SIG-M5 (cell line): ENCODE results near the gene CGNL1.

Experiments used
- DNase-seq: peaks from one replicate; lab custom pipeline; 2025; lab: John Stamatoyannopoulos, UW

The CGNL1 gene

GRCh38 chr15:57551715-57552677 is 175.7 kb downstream of the CGNL1 start:
- DNase-seq, result no peak

GRCh38 chr15:57552678-57553334 is 176.5 kb downstream of the CGNL1 start:
- DNase-seq, result no peak

- DNase-seq, result no peak
These were observed 177.2 kb downstream of the CGNL1 start for GRCh38 chr15:57553526-57553925.

GRCh38 chr15:57554063-57554811 is 177.9 kb downstream of the CGNL1 start:
- no peak for DNase-seq

- DNase-seq, result no peak
These were observed 178.5 kb downstream of the CGNL1 start for GRCh38 chr15:57554812-57555179.

GRCh38 chr15:57555270-57555669 is 179.0 kb downstream of the CGNL1 start:
- DNase-seq, result no peak

GRCh38 chr15:57556040-57556439 is 179.7 kb downstream of the CGNL1 start:
- no peak for DNase-seq

- DNase-seq, result no peak
These were observed 181.0 kb downstream of the CGNL1 start for GRCh38 chr15:57557267-57557666.

- no peak for DNase-seq
These were observed 181.5 kb downstream of the CGNL1 start for GRCh38 chr15:57557810-57558209.

- DNase-seq, result no peak
These were observed 183.6 kb downstream of the CGNL1 start for GRCh38 chr15:57559875-57560274.

- DNase-seq, result no peak
These were observed 184.9 kb downstream of the CGNL1 start for GRCh38 chr15:57561041-57561711.

GRCh38 chr15:57562196-57562769 is 186.0 kb downstream of the CGNL1 start:
- no peak for DNase-seq

GRCh38 chr15:57563416-57563815 is 187.1 kb downstream of the CGNL1 start:
- DNase-seq, result no peak

GRCh38 chr15:57565311-57565710 is 189.0 kb downstream of the CGNL1 start:
- DNase-seq, result no peak

- DNase-seq, result no peak
These were observed 190.5 kb downstream of the CGNL1 start for GRCh38 chr15:57566834-57567233.

GRCh38 chr15:57567891-57568290 is 191.6 kb downstream of the CGNL1 start:
- DNase-seq, result no peak

- DNase-seq, result no peak
These were observed 192.0 kb downstream of the CGNL1 start for GRCh38 chr15:57568299-57568698.

GRCh38 chr15:57570340-57570739 is 194.0 kb downstream of the CGNL1 start:
- DNase-seq, result no peak

- no peak for DNase-seq
These were observed 194.7 kb downstream of the CGNL1 start for GRCh38 chr15:57570994-57571393.

GRCh38 chr15:57571725-57572124 is 195.4 kb downstream of the CGNL1 start:
- DNase-seq, result no peak

GRCh38 chr15:57572468-57572867 is 196.2 kb downstream of the CGNL1 start:
- DNase-seq, result no peak

GRCh38 chr15:57573151-57573550 is 196.8 kb downstream of the CGNL1 start:
- no peak for DNase-seq
